Measurements from ENCODE around the gene RAPGEF5. TPM values are rescaled to one million over a fixed set of nuclear protein-coding genes. Genes with fewer than 3 reads are reported as not detected.

RAPGEF5 gene
- total RNA-seq, 2 donors from 2014 or later = 7.4 to 29.8 TPM

- no peak overlapping the region for H3K4me3 ChIP-seq
- intact Hi-C loops (cut with DNase I) = no loop called here
- H3K9me3 ChIP-seq = no peaks in the 10 kb centered on the region
- WGBS = 82% methylated on average over 4 of the region's 4 CpGs
- no peaks in the 10 kb centered on the region for H3K36me3 ChIP-seq
- no peak overlapping the region for H3K27ac ChIP-seq
- no peak for DNase-seq (ENCODE audit: low spot score)
- H3K4me1 ChIP-seq (replicated peaks) = no peaks in the 10 kb centered on the region
- TF ChIP-seq POLR2A (IDR thresholded peaks at IDR 0.05) = no peak
- TF ChIP-seq, protein P1, sequence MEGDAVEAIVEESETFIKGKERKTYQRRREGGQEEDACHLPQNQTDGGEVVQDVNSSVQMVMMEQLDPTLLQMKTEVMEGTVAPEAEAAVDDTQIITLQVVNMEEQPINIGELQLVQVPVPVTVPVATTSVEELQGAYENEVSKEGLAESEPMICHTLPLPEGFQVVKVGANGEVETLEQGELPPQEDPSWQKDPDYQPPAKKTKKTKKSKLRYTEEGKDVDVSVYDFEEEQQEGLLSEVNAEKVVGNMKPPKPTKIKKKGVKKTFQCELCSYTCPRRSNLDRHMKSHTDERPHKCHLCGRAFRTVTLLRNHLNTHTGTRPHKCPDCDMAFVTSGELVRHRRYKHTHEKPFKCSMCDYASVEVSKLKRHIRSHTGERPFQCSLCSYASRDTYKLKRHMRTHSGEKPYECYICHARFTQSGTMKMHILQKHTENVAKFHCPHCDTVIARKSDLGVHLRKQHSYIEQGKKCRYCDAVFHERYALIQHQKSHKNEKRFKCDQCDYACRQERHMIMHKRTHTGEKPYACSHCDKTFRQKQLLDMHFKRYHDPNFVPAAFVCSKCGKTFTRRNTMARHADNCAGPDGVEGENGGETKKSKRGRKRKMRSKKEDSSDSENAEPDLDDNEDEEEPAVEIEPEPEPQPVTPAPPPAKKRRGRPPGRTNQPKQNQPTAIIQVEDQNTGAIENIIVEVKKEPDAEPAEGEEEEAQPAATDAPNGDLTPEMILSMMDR (IDR thresholded peaks at IDR 0.05) = no peak
- TF ChIP-seq POLR2AphosphoS5 (IDR thresholded peaks at IDR 0.05) = no peak
- H3K27me3 ChIP-seq (replicated peaks; ENCODE audit: insufficient read depth) = no peaks in the 10 kb centered on the region
Observed at GRCh38 chr7:22250390-22250789, 106.6 kb downstream of the RAPGEF5 start.

GRCh38 chr7:22248111-22248809 lies 108.7 kb downstream of the RAPGEF5 start:
- Histone ChIP-seq H3K36me3 (no peaks in the 10 kb centered on the region), H3K27ac (no peak overlapping the region), H3K4me3 (no peak overlapping the region), H3K9me3 (no peaks in the 10 kb centered on the region), H3K4me1 (replicated peaks) (no peaks in the 10 kb centered on the region), H3K27me3 (replicated peaks; ENCODE audit: insufficient read depth) (no peaks in the 10 kb centered on the region)
- 90% methylated on average over 7 of the region's 7 CpGs for WGBS
- DNase-seq (ENCODE audit: low spot score) = no peak
- TF ChIP-seq, protein P1 (IDR thresholded peaks at IDR 0.05) = no peak
- TF ChIP-seq POLR2AphosphoS5 (IDR thresholded peaks at IDR 0.05) (no peak), POLR2A (IDR thresholded peaks at IDR 0.05) (no peak)
- intact Hi-C loops (cut with DNase I) = no loop called here

- H3K36me3 ChIP-seq = no peaks in the 10 kb centered on the region
- H3K4me3 ChIP-seq = no peak overlapping the region
- no peaks in the 10 kb centered on the region for H3K27me3 ChIP-seq (replicated peaks; ENCODE audit: insufficient read depth)
- H3K9me3 ChIP-seq = no peaks in the 10 kb centered on the region
- no peak for TF ChIP-seq POLR2AphosphoS5 (IDR thresholded peaks at IDR 0.05)
- TF ChIP-seq, protein P1 (IDR thresholded peaks at IDR 0.05) = no peak
- no peak for TF ChIP-seq POLR2A (IDR thresholded peaks at IDR 0.05)
- H3K27ac ChIP-seq = no peak overlapping the region
- no peak for DNase-seq (ENCODE audit: low spot score)
- WGBS = 88% methylated on average over 2 of the region's 2 CpGs
- no peaks in the 10 kb centered on the region for H3K4me1 ChIP-seq (replicated peaks)
- intact Hi-C loops (cut with DNase I) = no loop called here
Observed at GRCh38 chr7:22241805-22242390, 115.1 kb downstream of the RAPGEF5 start.

DNA sequence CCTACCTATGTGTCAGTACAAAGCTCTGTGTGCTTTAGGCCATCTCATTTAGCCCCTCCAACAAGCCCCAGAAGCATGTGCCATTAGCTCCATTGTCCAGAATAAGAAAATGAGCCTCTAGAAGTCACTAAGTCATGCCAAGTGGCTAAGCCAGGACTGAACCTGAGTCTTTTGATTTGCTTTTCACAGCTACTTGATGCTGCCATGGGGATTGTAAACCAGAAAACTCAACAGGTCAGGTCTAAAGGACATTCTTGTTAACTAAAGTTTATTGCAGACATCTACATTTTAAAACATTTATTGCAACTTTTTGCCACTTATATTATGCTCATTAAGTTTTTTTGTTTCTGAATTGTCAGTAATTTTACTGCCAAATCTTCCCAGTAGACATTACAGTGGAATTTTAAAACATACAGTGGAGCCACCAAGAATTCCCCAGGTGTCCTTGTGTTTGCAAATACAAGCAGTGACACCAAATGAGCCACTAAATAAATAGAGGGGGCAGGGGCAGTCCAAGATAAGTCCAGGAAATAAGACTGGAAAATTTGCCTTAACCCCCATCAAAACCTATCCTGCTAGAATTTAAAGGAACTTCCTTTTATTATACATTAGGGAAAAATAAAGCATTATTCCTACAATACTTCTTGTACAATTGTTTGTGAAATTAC lies 115.9 kb downstream of the RAPGEF5 start:
- Histone ChIP-seq H3K4me3 (no peak overlapping the region), H3K9me3 (no peaks in the 10 kb centered on the region), H3K36me3 (no peaks in the 10 kb centered on the region), H3K4me1 (replicated peaks) (no peaks in the 10 kb centered on the region), H3K27ac (no peak overlapping the region), H3K27me3 (replicated peaks; ENCODE audit: insufficient read depth) (no peaks in the 10 kb centered on the region)
- TF ChIP-seq POLR2AphosphoS5 (IDR thresholded peaks at IDR 0.05) (no peak), POLR2A (IDR thresholded peaks at IDR 0.05) (no peak)
- TF ChIP-seq, protein P1 (IDR thresholded peaks at IDR 0.05) = no peak
- no peak for DNase-seq (ENCODE audit: low spot score)
- intact Hi-C loops (cut with DNase I) = no loop called here
